Measurements from ENCODE around the gene ZNF724. TPM values are rescaled to one million over a fixed set of nuclear protein-coding genes. Genes with fewer than 3 reads are reported as not detected.

ZNF724 gene
- total and polyA plus RNA-seq, 2 of the 13 experiments (the other 11 are each of a cell fraction or from before 2014, with no cell fraction given), result 1.5 to 15.0 TPM

GRCh38 chr19:23249911-23250649, at the start of gene ZNF724 (continued):
- TF ChIP-seq ZNF24 (IDR thresholded peaks at IDR 0.05) (no peak), HOMEZ (CRISPR knock-in tag; IDR thresholded peaks at IDR 0.05; ENCODE audit: low read depth) (no peak), AGO2 (optimal IDR thresholded peaks at IDR 0.05; ENCODE audit: low read depth, low read length) (peak; percentile 40), RORA (CRISPR knock-in tag; IDR thresholded peaks at IDR 0.05) (no peak), RFXANK (CRISPR knock-in tag; IDR thresholded peaks at IDR 0.05) (no peak), CSRNP1 (CRISPR knock-in tag; IDR thresholded peaks at IDR 0.05) (no peak; the same call in 1 of the 2 replicates), FOSL1 (CRISPR knock-in tag; IDR thresholded peaks at IDR 0.05; ENCODE audit: borderline replicate concordance) (no peak), MXD4 (CRISPR knock-in tag; IDR thresholded peaks at IDR 0.05) (peak; percentile 69), FLYWCH1 (CRISPR knock-in tag; IDR thresholded peaks at IDR 0.05) (no peak), MAFG (CRISPR knock-in tag; IDR thresholded peaks at IDR 0.05) (no peak), FOXC1 (CRISPR knock-in tag; IDR thresholded peaks at IDR 0.05; ENCODE audit: borderline replicate concordance) (no peak), ZNF768 (CRISPR knock-in tag; IDR thresholded peaks at IDR 0.05) (peak; percentile 69; the same call in 1 of the 2 replicates), ZFP36L1 (CRISPR knock-in tag; IDR thresholded peaks at IDR 0.05) (0 out of 2 replicates have a peak, but pooled peaks have one; percentile 30), SMYD3 (CRISPR knock-in tag; IDR thresholded peaks at IDR 0.05) (0 out of 2 replicates have a peak, but pooled peaks have one; percentile 45), LBX2 (CRISPR knock-in tag; IDR thresholded peaks at IDR 0.05; ENCODE audit: borderline replicate concordance) (no peak), ELF3 (CRISPR knock-in tag; IDR thresholded peaks at IDR 0.05) (0 out of 2 replicates have a peak, but pooled peaks have one; percentile 40), ZNF782 (CRISPR knock-in tag; IDR thresholded peaks at IDR 0.05; ENCODE audit: borderline replicate concordance) (no peak), DMAP1 (CRISPR knock-in tag; IDR thresholded peaks at IDR 0.05) (peak; percentile 36; the same call in 1 of the 2 replicates)
